ENCODE measurements around the gene NTM.

NTM gene

GRCh38 chr11:131760091-131761061 lies 390.0 kb downstream of the NTM start:
- Histone ChIP-seq H3K27ac (ENCODE audit: poor library complexity, severe bottlenecking) (no peak overlapping the region), H3K4me1 (ENCODE audit: insufficient read depth, poor library complexity, severe bottlenecking) (no peaks in the 10 kb centered on the region), H3K36me3 (ENCODE audit: low read depth) (no peaks in the 10 kb centered on the region), H3K27me3 (ENCODE audit: insufficient read depth, poor library complexity, severe bottlenecking) (peaks cover 46% of the 10 kb centered on the region), H3K4me3 (ENCODE audit: severe bottlenecking) (no peak overlapping the region), H3K9me3 (ENCODE audit: severe bottlenecking) (no peaks in the 10 kb centered on the region)
- ATAC-seq (ENCODE audit: low read depth) = no peak
- no peak for DNase-seq (ENCODE audit: low spot score)
- TF ChIP-seq, protein P1, sequence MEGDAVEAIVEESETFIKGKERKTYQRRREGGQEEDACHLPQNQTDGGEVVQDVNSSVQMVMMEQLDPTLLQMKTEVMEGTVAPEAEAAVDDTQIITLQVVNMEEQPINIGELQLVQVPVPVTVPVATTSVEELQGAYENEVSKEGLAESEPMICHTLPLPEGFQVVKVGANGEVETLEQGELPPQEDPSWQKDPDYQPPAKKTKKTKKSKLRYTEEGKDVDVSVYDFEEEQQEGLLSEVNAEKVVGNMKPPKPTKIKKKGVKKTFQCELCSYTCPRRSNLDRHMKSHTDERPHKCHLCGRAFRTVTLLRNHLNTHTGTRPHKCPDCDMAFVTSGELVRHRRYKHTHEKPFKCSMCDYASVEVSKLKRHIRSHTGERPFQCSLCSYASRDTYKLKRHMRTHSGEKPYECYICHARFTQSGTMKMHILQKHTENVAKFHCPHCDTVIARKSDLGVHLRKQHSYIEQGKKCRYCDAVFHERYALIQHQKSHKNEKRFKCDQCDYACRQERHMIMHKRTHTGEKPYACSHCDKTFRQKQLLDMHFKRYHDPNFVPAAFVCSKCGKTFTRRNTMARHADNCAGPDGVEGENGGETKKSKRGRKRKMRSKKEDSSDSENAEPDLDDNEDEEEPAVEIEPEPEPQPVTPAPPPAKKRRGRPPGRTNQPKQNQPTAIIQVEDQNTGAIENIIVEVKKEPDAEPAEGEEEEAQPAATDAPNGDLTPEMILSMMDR (IDR thresholded peaks at IDR 0.05; ENCODE audit: poor library complexity, severe bottlenecking) = no peak

DNA sequence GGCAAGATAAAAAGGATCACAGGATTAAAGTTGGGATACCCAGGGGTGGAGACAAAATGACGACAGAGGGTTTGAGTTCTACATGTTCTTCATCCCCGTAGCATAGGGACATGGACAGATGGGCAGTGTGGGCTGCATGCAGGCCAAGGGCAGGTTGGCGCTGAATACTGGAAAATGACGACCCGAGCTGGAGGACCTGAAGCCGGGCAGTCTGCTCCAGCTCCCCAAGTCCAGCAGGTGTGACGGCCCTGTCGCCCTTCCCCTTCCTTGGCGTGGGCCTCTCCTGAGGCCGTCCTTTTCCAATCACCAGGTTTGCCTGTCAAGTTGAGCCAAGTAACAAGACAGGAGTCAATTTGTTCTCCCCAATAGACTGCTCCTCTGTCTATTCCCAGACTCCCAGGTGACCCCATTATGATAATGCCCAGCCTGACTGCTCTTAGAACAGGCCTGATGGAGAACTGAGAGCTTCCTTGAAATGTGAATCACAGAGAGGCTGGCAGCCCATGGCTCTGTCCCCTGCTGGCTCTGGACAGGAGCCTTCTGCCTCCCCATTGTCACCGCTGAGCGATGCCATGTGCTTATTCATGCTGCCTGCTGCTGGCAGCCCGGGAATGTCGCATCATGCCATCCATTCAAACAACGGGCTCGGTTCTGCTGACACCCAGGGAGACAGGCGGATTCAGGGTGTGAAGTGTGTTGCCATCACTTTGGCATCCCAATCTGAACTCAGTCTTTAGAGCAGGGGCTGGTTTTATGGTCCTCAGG lies 392.1 kb downstream of the NTM start:
- Histone ChIP-seq H3K27ac (ENCODE audit: poor library complexity, severe bottlenecking) (no peak overlapping the region), H3K36me3 (ENCODE audit: low read depth) (no peaks in the 10 kb centered on the region), H3K27me3 (ENCODE audit: insufficient read depth, poor library complexity, severe bottlenecking) (peaks cover 66% of the 10 kb centered on the region), H3K4me3 (ENCODE audit: severe bottlenecking) (no peak overlapping the region), H3K4me1 (ENCODE audit: insufficient read depth, poor library complexity, severe bottlenecking) (no peaks in the 10 kb centered on the region), H3K9me3 (ENCODE audit: severe bottlenecking) (no peaks in the 10 kb centered on the region)
- ATAC-seq (ENCODE audit: low read depth) (no peak), DNase-seq (ENCODE audit: low spot score) (no peak)
- TF ChIP-seq, protein P1 (IDR thresholded peaks at IDR 0.05; ENCODE audit: poor library complexity, severe bottlenecking) = no peak

GRCh38 chr11:131763193-131763890 lies 392.9 kb downstream of the NTM start:
- Histone ChIP-seq H3K4me1 (ENCODE audit: insufficient read depth, poor library complexity, severe bottlenecking) (no peaks in the 10 kb centered on the region), H3K4me3 (ENCODE audit: severe bottlenecking) (no peak overlapping the region), H3K9me3 (ENCODE audit: severe bottlenecking) (no peaks in the 10 kb centered on the region), H3K36me3 (ENCODE audit: low read depth) (no peaks in the 10 kb centered on the region), H3K27me3 (ENCODE audit: insufficient read depth, poor library complexity, severe bottlenecking) (peaks cover 60% of the 10 kb centered on the region), H3K27ac (ENCODE audit: poor library complexity, severe bottlenecking) (no peak overlapping the region)
- DNase-seq (ENCODE audit: low spot score) (no peak), ATAC-seq (ENCODE audit: low read depth) (no peak)
- TF ChIP-seq, protein P1 (IDR thresholded peaks at IDR 0.05; ENCODE audit: poor library complexity, severe bottlenecking) = no peak

- Histone ChIP-seq H3K4me3 (ENCODE audit: severe bottlenecking) (no peak overlapping the region), H3K27me3 (ENCODE audit: insufficient read depth, poor library complexity, severe bottlenecking) (peaks cover 56% of the 10 kb centered on the region), H3K4me1 (ENCODE audit: insufficient read depth, poor library complexity, severe bottlenecking) (no peaks in the 10 kb centered on the region), H3K9me3 (ENCODE audit: severe bottlenecking) (no peaks in the 10 kb centered on the region), H3K36me3 (ENCODE audit: low read depth) (no peaks in the 10 kb centered on the region), H3K27ac (ENCODE audit: poor library complexity, severe bottlenecking) (no peak overlapping the region)
- no peak for DNase-seq (ENCODE audit: low spot score)
- TF ChIP-seq, protein P1 (IDR thresholded peaks at IDR 0.05; ENCODE audit: poor library complexity, severe bottlenecking) = no peak
- no peak for ATAC-seq (ENCODE audit: low read depth)
These were observed 393.7 kb downstream of the NTM start for GRCh38 chr11:131764126-131764525.
